ENCODE measurements around the gene CD38.
"Not testable (repeated sequence)": the region's sequence is repeated elsewhere in the genome, so short reads cannot be mapped to it uniquely, and the experiment has no call there.

The CD38 gene

GRCh38 chr4:15832523-15833451, 54.7 kb downstream of the CD38 start:
- FAIRE-seq (no peak), DNase-seq (ENCODE audit: insufficient read length, low spot score) (no peak)
- no peak for TF ChIP-seq CTCF (IDR thresholded peaks at IDR 0.05; ENCODE audit: insufficient read depth, missing control alignments)

GRCh38 chr4:15833801-15834200, 55.7 kb downstream of the CD38 start:
- FAIRE-seq (no peak), DNase-seq (ENCODE audit: insufficient read length, low spot score) (no peak)
- no peak for TF ChIP-seq CTCF (IDR thresholded peaks at IDR 0.05; ENCODE audit: insufficient read depth, missing control alignments)

- FAIRE-seq, result no peak
- TF ChIP-seq CTCF (IDR thresholded peaks at IDR 0.05; ENCODE audit: insufficient read depth, missing control alignments), result no peak
- DNase-seq (ENCODE audit: insufficient read length, low spot score), result no peak
These were observed 58.2 kb downstream of the CD38 start for GRCh38 chr4:15836362-15836761.

GRCh38 chr4:15837591-15837990, 59.5 kb downstream of the CD38 start:
- FAIRE-seq, result no peak
- TF ChIP-seq CTCF (IDR thresholded peaks at IDR 0.05; ENCODE audit: insufficient read depth, missing control alignments), result no peak

GRCh38 chr4:15841194-15841730, 63.1 kb downstream of the CD38 start:
- DNase-seq (ENCODE audit: insufficient read length, low spot score); FAIRE-seq: not testable (repeated sequence)

More at GRCh38 chr4:15837591-15837990, 59.5 kb downstream of the CD38 start:
- no peak for DNase-seq (ENCODE audit: insufficient read length, low spot score)

- no peak for DNase-seq (ENCODE audit: insufficient read length, low spot score)
- TF ChIP-seq CTCF (IDR thresholded peaks at IDR 0.05; ENCODE audit: insufficient read depth, missing control alignments), result no peak
- no peak for FAIRE-seq
These were observed 69.6 kb downstream of the CD38 start for GRCh38 chr4:15847746-15848145.

- FAIRE-seq (no peak), DNase-seq (ENCODE audit: insufficient read length, low spot score) (no peak)
These were observed 70.2 kb downstream of the CD38 start for GRCh38 chr4:15848191-15848842.

More at GRCh38 chr4:15848191-15848842, 70.2 kb downstream of the CD38 start:
- no peak for TF ChIP-seq CTCF (IDR thresholded peaks at IDR 0.05; ENCODE audit: insufficient read depth, missing control alignments)

Data from D721Med (cell line).